H1 (cell line): ENCODE measurements around the gene C3. TPM values are rescaled to one million over a fixed set of nuclear protein-coding genes. Genes with fewer than 3 reads are reported as not detected.

Source experiments
- CTCF ChIA-PET: fragments of 300-600 bp; sonication (Branson Sonifier 250); formaldehyde crosslinking; loops from one replicate; lab custom pipeline; 2021; ENCODE audit not compliant: partially characterized antibody; lab: Charles Lee
- POLR2A ChIA-PET: fragments of 300-600 bp; sonication (Branson Sonifier 250); formaldehyde crosslinking; loops from one replicate; lab custom pipeline; 2021; ENCODE audit warnings: inconsistent platforms; ENCODE audit not compliant: partially characterized antibody; lab: Charles Lee
- DNase-seq, 2 experiments: peaks; one replicate each; pipeline versions ENCODE4 v3.0.0 to v3.0.0-alpha.2; 2010 to 2022; ENCODE audit warnings: low spot score in 2 of 2, low read depth in 1 of 2, mixed read lengths in 1 of 2
- FAIRE-seq: peaks from 2 replicates; lab custom pipeline; 2011; peaks lifted over from hg19 to GRCh38; lab: Jason Lieb, UNC
- H2AFZ ChIP-seq: 2 replicates; pipeline ENCODE4 v1.8.1; 2012; ENCODE audit warnings: low read length, inconsistent platforms
- H2AK5ac ChIP-seq: 2 replicates; pipeline ENCODE4 v1.6.1; 2013; ENCODE audit warnings: low read depth, low read length
- H2BK120ac ChIP-seq: replicated peaks from 2 replicates; pipeline ENCODE3; 2013; ENCODE audit warnings: low read depth, low read length, inconsistent platforms
- H2BK12ac ChIP-seq: 2 replicates; pipeline ENCODE4 v1.6.1; 2013; ENCODE audit warnings: low read depth, low read length
- H2BK15ac ChIP-seq: 2 replicates; pipeline ENCODE4 v1.6.1; 2013; ENCODE audit warnings: low read length
- H2BK20ac ChIP-seq: 2 replicates; pipeline ENCODE4 v1.6.1; 2013; ENCODE audit warnings: low read length
- H2BK5ac ChIP-seq: 2 replicates; pipeline ENCODE4 v1.6.1; 2013; ENCODE audit warnings: low read depth, low read length
- H3K14ac ChIP-seq: 2 replicates; pipeline ENCODE4 v1.6.1; 2013; ENCODE audit warnings: inconsistent platforms; ENCODE audit not compliant: insufficient read length
- H3K18ac ChIP-seq: 2 replicates; pipeline ENCODE4 v1.6.1; 2013; ENCODE audit warnings: low read length; ENCODE audit errors: extremely low read depth
- H3K23ac ChIP-seq: 2 replicates; pipeline ENCODE4 v1.6.1; 2013; ENCODE audit warnings: inconsistent platforms; ENCODE audit not compliant: insufficient read length
- H3K23me2 ChIP-seq: 2 replicates; pipeline ENCODE4 v1.6.1; 2013; ENCODE audit warnings: low read depth, low read length
- H3K27ac ChIP-seq: 2 replicates; pipeline ENCODE4 v1.6.1; 2011; ENCODE audit warnings: low read depth, low read length, inconsistent platforms
- H3K27me3 ChIP-seq, 4 experiments: replicated peaks in 1 of 4; 1 replicate in 1 of 4; 2 replicates in 3 of 4; pipeline versions ENCODE4 v1.6.1 to v1.8.1; 2011 to 2013; ENCODE audit warnings: low read length in 3 of 4, mild to moderate bottlenecking in 3 of 4, inconsistent platforms in 2 of 4, mixed read lengths in 2 of 4, moderate library complexity in 1 of 4; ENCODE audit not compliant: control insufficient read depth in 3 of 4, insufficient read depth in 3 of 4; ENCODE audit errors: extremely low read depth in 1 of 4
- H3K36me3 ChIP-seq, 4 experiments: 2 replicates each; pipeline versions ENCODE4 v1.6.1 to v1.8.1; 2011 to 2013; ENCODE audit warnings: mild to moderate bottlenecking in 4 of 4, low read length in 3 of 4, moderate library complexity in 2 of 4, control low read depth in 1 of 4, inconsistent platforms in 1 of 4; ENCODE audit not compliant: insufficient read depth in 4 of 4, control insufficient read depth in 2 of 4
- H3K4ac ChIP-seq: replicated peaks from 2 replicates; pipeline ENCODE3; 2013; ENCODE audit warnings: low read length, low read depth, mixed read lengths, inconsistent platforms; ENCODE audit not compliant: insufficient read length
- H3K4me1 ChIP-seq, 4 experiments: replicated peaks in 1 of 4; 1 replicate in 1 of 4; 2 replicates in 3 of 4; pipeline versions ENCODE4 v1.6.1 to v1.8.1; 2011 to 2013; ENCODE audit warnings: low read length in 3 of 4, inconsistent platforms in 2 of 4, mixed read lengths in 1 of 4; ENCODE audit not compliant: insufficient read depth in 4 of 4, control insufficient read depth in 3 of 4
- H3K4me2 ChIP-seq, 2 experiments: 2 replicates each; pipeline versions ENCODE4 v1.6.1 to v1.8.1; 2011 to 2013; ENCODE audit warnings: low read depth in 2 of 2, low read length in 2 of 2, control low read depth in 1 of 2, inconsistent platforms in 1 of 2, mild to moderate bottlenecking in 1 of 2; ENCODE audit not compliant: insufficient read depth in 1 of 2
- H3K4me3 ChIP-seq, 4 experiments: fragments of 200-600, 300-600 bp in 1 of 4; sonication (generic), shearing (Covaris generic), sonication (Bioruptor Twin) in 1 of 4; 2 replicates each; pipeline versions ENCODE4 v1.5.1 to v1.8.1; 2011 to 2016; ENCODE audit warnings: low read length in 4 of 4, low read depth in 3 of 4, control low read depth in 2 of 4, inconsistent platforms in 2 of 4, mild to moderate bottlenecking in 2 of 4, mixed read lengths in 1 of 4, moderate library complexity in 1 of 4; ENCODE audit not compliant: insufficient read depth in 2 of 4; ENCODE audit errors: extremely low read depth in 1 of 4
- H3K56ac ChIP-seq: replicated peaks from 2 replicates; pipeline ENCODE3; 2013; ENCODE audit warnings: low read depth, mild to moderate bottlenecking, mixed read lengths, low read length, inconsistent platforms; ENCODE audit not compliant: insufficient read length
- H3K79me1 ChIP-seq: 2 replicates; pipeline ENCODE4 v1.6.1; 2013; ENCODE audit warnings: low read depth, low read length, control low read depth
- H3K79me2 ChIP-seq, 2 experiments: 2 replicates each; pipeline versions ENCODE4 v1.6.1 to v1.8.1; 2012 to 2013; ENCODE audit warnings: low read length in 2 of 2, mild to moderate bottlenecking in 2 of 2, inconsistent platforms in 1 of 2; ENCODE audit not compliant: insufficient read depth in 2 of 2, control insufficient read depth in 1 of 2
- H3K9ac ChIP-seq, 4 experiments: replicated peaks in 1 of 4; 1 replicate in 1 of 4; 2 replicates in 3 of 4; pipeline versions ENCODE4 v1.6.1 to v1.8.1; 2011 to 2013; ENCODE audit warnings: low read depth in 3 of 4, low read length in 3 of 4, control low read depth in 2 of 4, mild to moderate bottlenecking in 2 of 4, moderate library complexity in 2 of 4, inconsistent platforms in 1 of 4; ENCODE audit errors: extremely low read depth in 1 of 4
- H3K9me3 ChIP-seq, 2 experiments: 2 replicates each; pipeline versions ENCODE4 v1.6.1 to v1.8.1; 2012 to 2013; ENCODE audit warnings: mild to moderate bottlenecking in 2 of 2, moderate library complexity in 2 of 2, control low read depth in 1 of 2, inconsistent platforms in 1 of 2, low read depth in 1 of 2, low read length in 1 of 2, mixed read lengths in 1 of 2; ENCODE audit not compliant: insufficient read depth in 2 of 2
- H4K20me1 ChIP-seq, 2 experiments: replicated peaks in 1 of 2; 2 replicates each; pipeline versions ENCODE3 to v1.8.1; 2011 to 2013; ENCODE audit warnings: inconsistent platforms in 2 of 2, low read length in 2 of 2, mild to moderate bottlenecking in 1 of 2; ENCODE audit not compliant: insufficient read depth in 2 of 2, control insufficient read depth in 1 of 2
- H4K5ac ChIP-seq: 2 replicates; pipeline ENCODE4 v1.6.1; 2013; ENCODE audit warnings: low read length, low read depth, mixed read lengths, inconsistent platforms; ENCODE audit not compliant: insufficient read length
- H4K8ac ChIP-seq: 2 replicates; pipeline ENCODE4 v1.8.0; 2013; ENCODE audit warnings: mild to moderate bottlenecking, moderate library complexity, low read length, inconsistent platforms; ENCODE audit not compliant: insufficient read depth; ENCODE audit errors: extremely low read depth
- H4K91ac ChIP-seq: replicated peaks from 2 replicates; pipeline ENCODE3; 2013; ENCODE audit warnings: low read length, mixed read lengths, inconsistent platforms; ENCODE audit not compliant: insufficient read length
- CEBPB ChIP-seq: IDR thresholded peaks from 2 replicates; pipeline ENCODE4 v1.6.1; 2012; ENCODE audit warnings: low read depth, low read length
- EGR1 ChIP-seq: IDR thresholded peaks from 2 replicates; pipeline ENCODE4 v1.6.1; 2011; ENCODE audit warnings: low read depth, low read length, borderline replicate concordance
- GTF2F1 ChIP-seq: IDR thresholded peaks from 2 replicates; pipeline ENCODE4 v1.6.1; 2012; ENCODE audit warnings: low read depth, low read length, improper control_type of control experiment, borderline replicate concordance
- NANOG ChIP-seq: IDR thresholded peaks from 2 replicates; pipeline ENCODE4 v1.6.1; 2011; ENCODE audit warnings: low read length, low read depth, mild to moderate bottlenecking, inconsistent platforms; ENCODE audit not compliant: insufficient read depth, poor library complexity, severe bottlenecking
- WGBS, 2 experiments: shearing (Covaris generic) in 1 of 2; methylation state at CpG; one replicate each; pipeline versions ENCODE4 v1.1.6 to v1.1.7; 2013 to 2015; ENCODE audit warnings: low lambda C conversion rate in 2 of 2, mixed read lengths in 2 of 2, inconsistent platforms in 1 of 2, low coverage in 1 of 2, missing lambda C conversion rate in 1 of 2; ENCODE audit not compliant: insufficient replicate concordance in 2 of 2, insufficient coverage in 1 of 2, insufficient read length in 1 of 2; ENCODE audit errors: extremely low coverage in 1 of 2, missing lambda C conversion rate in 1 of 2; 5-methylcytosine and 5-hydroxymethylcytosine counted together
- polyA plus RNA-seq, 7 experiments: library from polyadenylated mRNA; depleted of rRNA in 3 of 7; stranded (reverse) in 5 of 7; unstranded in 2 of 7; fragments of >200 nt in 5 of 7; fragments of 200-250 nt in 2 of 7; gene quantifications; 1 replicate in 5 of 7; 2 replicates in 1 of 7; 4 replicates in 1 of 7; pipeline versions ENCODE4 v1.2.1 to v1.2.3, GENCODE V29; 2011 to 2013; ENCODE audit warnings: missing spikeins in 2 of 7, mixed read lengths in 2 of 7
- total RNA-seq: library from RNA; stranded (reverse); fragmentation: NEBNext Ultra II Directional; extraction: Animal tissue kit (Norgen Biotek cat#: 25700); gene quantifications from 2 replicates; pipeline ENCODE4 v1.2.1, GENCODE V29; 2021

C3 gene
- total and polyA plus RNA-seq, 2 of the 8 experiments (the other 6 are each of a cell fraction or from before 2014, with no cell fraction given), result 6.4 to 12.8 TPM

GRCh38 chr19:6706633-6706958 lies 13.9 kb downstream of the C3 start:
- no peak overlapping the region for H3K9ac ChIP-seq
- no peak overlapping the region for H3K18ac ChIP-seq
- no peak overlapping the region for H3K23ac ChIP-seq
- no peak overlapping the region; the same call in 1 of the 2 replicates for H4K8ac ChIP-seq
- FAIRE-seq, result no peak
- no peak overlapping the region for H4K91ac ChIP-seq
- no peak overlapping the region for H2BK12ac ChIP-seq
- H3K36me3 ChIP-seq, result no peaks in the 10 kb centered on the region
- peaks cover 0 to 8% (median 2%) of the 10 kb centered on the region in 4 experiments; a peak in 4 of 7 replicates for H3K4me1 ChIP-seq
- no peak overlapping the region for H2BK20ac ChIP-seq
- H3K27me3 ChIP-seq, result peaks cover 0 to 19% (median 15%) of the 10 kb centered on the region in 4 experiments; a peak in 6 of 7 replicates
- no peak overlapping the region for H3K4me2 ChIP-seq
- H2BK120ac ChIP-seq, result no peak overlapping the region
- CTCF ChIA-PET, result no interaction called here
- H3K4ac ChIP-seq, result no peak overlapping the region
- H3K14ac ChIP-seq, result no peak overlapping the region
- peaks cover 9% of the 10 kb centered on the region for H3K23me2 ChIP-seq
- H3K27ac ChIP-seq, result no peak overlapping the region
- no peaks in the 10 kb centered on the region for H3K9me3 ChIP-seq
- no peak overlapping the region for H2BK5ac ChIP-seq
- no peak overlapping the region for H4K5ac ChIP-seq
- H3K4me3 ChIP-seq, result no peak overlapping the region
- POLR2A ChIA-PET, result no interaction called here
- H4K20me1 ChIP-seq, result no peaks in the 10 kb centered on the region
- H3K79me2 ChIP-seq, result no peaks in the 10 kb centered on the region
- no peak overlapping the region for H2AK5ac ChIP-seq
- no peak overlapping the region for H2AFZ ChIP-seq
- no CpG with 5 or more reads among the region's 3 CpGs for WGBS, 2 experiments
- no peak overlapping the region for H3K56ac ChIP-seq
- no peaks in the 10 kb centered on the region for H3K79me1 ChIP-seq
- DNase-seq, result no peak
- H2BK15ac ChIP-seq, result no peak overlapping the region
- TF ChIP-seq GTF2F1 (no peak), NANOG (no peak), CEBPB (no peak), EGR1 (no peak)
